GM19438 (cell line): Measurements from ENCODE around the gene FHOD1.

Experiments
- ATAC-seq: cut with Tn5 transposase; IDR thresholded peaks from one replicate; pipeline ENCODE4 v1.9.1; 2021; ENCODE audit warnings: low read depth; ENCODE audit not compliant: unreplicated experiment

FHOD1 gene

GRCh38 chr16:67180166-67180565 lies 67.1 kb downstream of the FHOD1 start:
- no peak for ATAC-seq

GRCh38 chr16:67179421-67180080 lies 67.7 kb downstream of the FHOD1 start:
- ATAC-seq, result no peak
